ENCODE measurements around the gene WDR53. TPM values are rescaled to one million over a fixed set of nuclear protein-coding genes. Genes with fewer than 3 reads are reported as not detected.
"Not testable (repeated sequence)": the region's sequence is repeated elsewhere in the genome, so short reads cannot be mapped to it uniquely, and the experiment has no call there.

WDR53 gene
- total and polyA plus RNA-seq, 11 donors: 4.2 to 15.5 (median 8.4) TPM

DNA sequence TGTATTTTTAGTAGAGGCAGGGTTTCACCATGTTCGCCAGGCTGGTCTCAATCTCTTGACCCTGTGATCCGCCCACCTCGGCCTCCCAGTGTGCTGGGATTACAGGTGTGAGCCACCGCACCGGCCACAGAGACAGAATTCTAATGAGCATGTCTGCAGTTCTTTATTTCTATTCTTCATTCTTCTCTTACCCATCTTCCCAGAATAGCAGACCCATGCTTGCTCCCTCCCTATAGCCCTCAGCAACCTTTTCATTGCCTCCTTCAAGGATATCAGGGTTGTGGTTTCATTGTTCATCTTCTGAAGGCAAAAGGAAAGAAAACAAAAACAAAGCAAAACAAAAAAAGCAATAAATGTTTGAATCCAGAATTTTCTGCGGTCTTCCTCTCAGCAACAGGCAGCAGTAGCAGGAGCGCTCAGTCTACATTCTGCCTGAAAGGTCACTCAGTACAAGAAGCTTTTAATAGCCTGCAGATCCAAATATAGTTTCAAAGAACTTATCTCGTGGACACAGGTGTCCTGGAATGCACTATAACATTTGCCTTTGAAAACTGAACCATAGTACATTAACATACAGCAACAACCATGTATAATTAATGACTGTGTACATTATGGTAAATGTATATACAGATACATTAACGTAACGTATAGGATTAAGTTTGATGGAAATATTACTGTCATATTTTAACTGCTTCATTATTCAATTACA, 53.3 kb downstream of the WDR53 start, which contains the start of gene SMCO1:
TSS of gene SMCO1 (minus strand) at position 434 of the 709 bp plus-strand sequence. CDS start at position 297, 137 bp downstream.
- H3K9me3 ChIP-seq: peaks cover 0 to 28% (median 20%) of the 10 kb centered on the region in 12 donors
- H3K27ac ChIP-seq: peak within 1 kb of the TSS; percentile 51 to 95 (median 82)
- TF ChIP-seq POLR2A (IDR thresholded peaks at IDR 0.05): peak in 1 of 2 donors; percentile 44
- TF ChIP-seq, protein P1, sequence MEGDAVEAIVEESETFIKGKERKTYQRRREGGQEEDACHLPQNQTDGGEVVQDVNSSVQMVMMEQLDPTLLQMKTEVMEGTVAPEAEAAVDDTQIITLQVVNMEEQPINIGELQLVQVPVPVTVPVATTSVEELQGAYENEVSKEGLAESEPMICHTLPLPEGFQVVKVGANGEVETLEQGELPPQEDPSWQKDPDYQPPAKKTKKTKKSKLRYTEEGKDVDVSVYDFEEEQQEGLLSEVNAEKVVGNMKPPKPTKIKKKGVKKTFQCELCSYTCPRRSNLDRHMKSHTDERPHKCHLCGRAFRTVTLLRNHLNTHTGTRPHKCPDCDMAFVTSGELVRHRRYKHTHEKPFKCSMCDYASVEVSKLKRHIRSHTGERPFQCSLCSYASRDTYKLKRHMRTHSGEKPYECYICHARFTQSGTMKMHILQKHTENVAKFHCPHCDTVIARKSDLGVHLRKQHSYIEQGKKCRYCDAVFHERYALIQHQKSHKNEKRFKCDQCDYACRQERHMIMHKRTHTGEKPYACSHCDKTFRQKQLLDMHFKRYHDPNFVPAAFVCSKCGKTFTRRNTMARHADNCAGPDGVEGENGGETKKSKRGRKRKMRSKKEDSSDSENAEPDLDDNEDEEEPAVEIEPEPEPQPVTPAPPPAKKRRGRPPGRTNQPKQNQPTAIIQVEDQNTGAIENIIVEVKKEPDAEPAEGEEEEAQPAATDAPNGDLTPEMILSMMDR (IDR thresholded peaks at IDR 0.05): no peak
- peak within 1 kb of the TSS in 11 of 12 donors; percentile 0 to 53 (median 32) for H3K4me3 ChIP-seq
- WGBS, 4 donors: 49 to 64% (median 59%) methylated on average over 10 of the region's 10 CpGs
- H3K36me3 ChIP-seq: no peaks in the 10 kb centered on the region
- ATAC-seq (peak; percentile 83 to 93 (median 92)), DNase-seq (no peak)
- intact Hi-C loops (cut with DNase I): loop anchor here in 7 of 10 donors (5.0 to 10.0 kb wide), 5 partner anchors 243 to 450 kb away; no protein-coding TSS in a partner anchor
- peaks cover 0 to 10% (median 1%) of the 10 kb centered on the region in 12 donors for H3K4me1 ChIP-seq
- no peaks in the 10 kb centered on the region for H3K27me3 ChIP-seq

DNA sequence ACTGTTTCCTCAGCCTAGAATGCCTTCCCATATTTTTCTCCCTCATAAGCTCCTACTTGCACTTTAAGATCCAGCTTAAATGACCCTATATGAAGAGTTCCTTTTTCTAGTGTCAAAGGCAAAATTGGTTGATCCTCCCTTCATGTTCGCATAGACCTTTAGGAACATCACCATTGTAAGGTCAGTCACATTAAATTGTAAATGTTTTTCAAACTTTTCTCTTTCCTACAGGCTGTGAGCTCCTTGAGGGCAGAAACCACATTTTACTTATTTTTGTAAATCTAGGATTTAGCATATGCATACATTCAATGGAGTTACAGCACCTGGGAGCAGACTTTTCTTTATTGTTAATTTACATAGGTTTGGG, 54.0 kb downstream of the WDR53 start:
- 94 to 99% (median 95%) methylated on average over 1 of the region's 1 CpG for WGBS, 4 donors

DNA sequence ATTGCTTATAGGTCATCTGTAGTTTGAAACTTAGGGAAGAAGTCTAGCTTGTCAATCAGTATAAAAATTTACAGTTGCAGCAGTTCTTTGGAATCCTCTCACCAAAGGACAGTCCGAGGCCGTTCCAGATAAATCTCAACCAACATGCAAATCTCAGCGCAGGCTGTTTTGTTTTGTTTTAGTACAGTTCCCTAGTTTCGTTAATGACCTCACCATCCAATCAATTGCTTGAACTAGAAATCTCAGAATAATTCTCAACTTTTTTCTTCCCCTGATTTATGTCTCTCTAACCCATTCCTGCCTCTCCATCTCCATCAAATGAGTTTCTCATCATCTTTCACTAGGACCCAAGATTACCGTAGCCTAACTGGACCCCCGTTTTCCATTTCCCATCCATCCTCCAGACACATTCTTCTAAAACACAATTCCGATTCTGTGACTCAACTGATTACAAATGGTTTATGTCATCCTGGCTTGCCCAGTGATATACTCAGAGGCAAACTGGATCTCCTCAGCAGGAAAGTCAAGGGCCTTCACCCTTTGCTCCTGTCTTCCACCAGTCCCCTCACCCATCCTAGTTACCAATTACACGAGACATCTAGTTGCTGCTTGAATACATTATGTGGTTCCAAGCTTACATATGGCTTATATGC, 54.5 kb downstream of the WDR53 start:
- intact Hi-C loops (cut with DNase I): loop anchor here in 1 of 10 donors (10.0 kb wide), 1 partner anchor 449 kb away; no protein-coding TSS in a partner anchor
- TF ChIP-seq, protein P1 (IDR thresholded peaks at IDR 0.05): no peak
- no peak for TF ChIP-seq POLR2A (IDR thresholded peaks at IDR 0.05)
- ATAC-seq: peak in 2 of 4 donors; percentile 46 to 49
- peak overlapping the region in 8 of 12 donors; percentile 4 to 53 (median 40) for H3K4me3 ChIP-seq
- WGBS, 4 donors: 51 to 56% (median 54%) methylated on average over 8 of the region's 8 CpGs
- peaks cover 0 to 3% (median 0%) of the 10 kb centered on the region in 9 donors for H3K36me3 ChIP-seq
- no peaks in the 10 kb centered on the region for H3K27me3 ChIP-seq
- peaks cover 0 to 15% (median 8%) of the 10 kb centered on the region in 12 donors for H3K9me3 ChIP-seq
- DNase-seq: no peak
- peak overlapping the region in 10 of 12 donors; percentile 9 to 95 (median 85) for H3K27ac ChIP-seq
- H3K4me1 ChIP-seq: peaks cover 0 to 10% (median 1%) of the 10 kb centered on the region in 12 donors

More for the DNA sequence above, 54.0 kb downstream of the WDR53 start:
- no peak for DNase-seq
- TF ChIP-seq, protein P1 (IDR thresholded peaks at IDR 0.05): no peak
- TF ChIP-seq POLR2A (IDR thresholded peaks at IDR 0.05): no peak
- Histone ChIP-seq H3K9me3 (peaks cover 0 to 20% (median 13%) of the 10 kb centered on the region in 12 donors), H3K4me1 (peaks cover 0 to 10% (median 1%) of the 10 kb centered on the region in 12 donors), H3K4me3 (peak overlapping the region in 10 of 12 donors; percentile 0 to 53 (median 34)), H3K36me3 (peaks cover 0 to under 1% (median 0%) of the 10 kb centered on the region in 9 donors), H3K27ac (peak overlapping the region in 11 of 12 donors; percentile 9 to 95 (median 84)), H3K27me3 (no peaks in the 10 kb centered on the region)
- intact Hi-C loops (cut with DNase I): loop anchor here in 1 of 10 donors (10.0 kb wide), 1 partner anchor 450 kb away; no protein-coding TSS in a partner anchor
- no peak for ATAC-seq

GRCh38 chr3:196511646-196512425, 56.5 kb downstream of the WDR53 start:
- H3K36me3 ChIP-seq: peaks cover 0 to 15% (median 3%) of the 10 kb centered on the region in 9 donors
- not testable (repeated sequence) for H3K27ac ChIP-seq, H3K4me3 ChIP-seq, H3K4me1 ChIP-seq, H3K27me3 ChIP-seq, ATAC-seq, H3K9me3 ChIP-seq, DNase-seq
- WGBS, 4 donors: 80 to 88% (median 88%) methylated on average over 12 to 15 of the region's 15 CpGs
- intact Hi-C loops (cut with DNase I): loop anchor here in 1 of 10 donors (10.0 kb wide), 1 partner anchor 447 kb away; no protein-coding TSS in a partner anchor

DNA sequence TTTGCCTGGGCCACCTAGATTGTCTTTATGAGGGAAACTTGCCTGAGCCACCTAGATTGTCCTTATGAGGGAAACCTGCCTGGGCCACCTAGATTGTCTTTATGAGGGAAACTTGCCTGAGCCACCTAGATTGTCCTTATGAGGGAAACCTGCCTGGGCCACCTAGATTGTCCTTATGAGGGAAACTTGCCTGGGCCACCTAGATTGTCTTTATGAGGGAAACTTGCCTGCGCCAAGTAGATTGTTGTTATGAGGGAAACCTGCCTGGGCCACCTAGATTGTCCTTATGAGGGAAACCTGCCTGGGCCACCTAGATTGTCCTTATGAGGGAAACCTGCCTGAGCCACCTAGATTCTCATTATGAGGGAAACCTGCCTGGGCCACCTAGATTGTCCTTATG, 57.2 kb downstream of the WDR53 start:
- not testable (repeated sequence) for H3K4me1 ChIP-seq, H3K27ac ChIP-seq, DNase-seq, H3K27me3 ChIP-seq, ATAC-seq, H3K4me3 ChIP-seq
- 88 to 100% (median 100%) methylated on average over 1 of the region's 1 CpG for WGBS, 4 donors
- intact Hi-C loops (cut with DNase I): loop anchor here in 1 of 10 donors (10.0 kb wide), 1 partner anchor 446 kb away; no protein-coding TSS in a partner anchor
- H3K36me3 ChIP-seq: peaks cover 0 to 18% (median 3%) of the 10 kb centered on the region in 9 donors
- peaks cover 0 to 13% (median 1%) of the 10 kb centered on the region in 12 donors for H3K9me3 ChIP-seq
